PFSK-1 (cell line): ENCODE data around the gene SCP2D1.

Experiments used
- POLR2AphosphoS5 ChIP-seq: IDR thresholded peaks from 2 replicates; pipeline ENCODE4 v1.6.1; 2012; ENCODE audit warnings: low read depth, mild to moderate bottlenecking, control low read depth, low read length, moderate library complexity
- REST ChIP-seq, 2 experiments: IDR thresholded peaks; 2 replicates each; pipeline versions ENCODE4 v1.6.1 to v1.8.0; 2011 to 2012; ENCODE audit warnings: low read depth in 2 of 2, low read length in 2 of 2, control low read depth in 1 of 2, inconsistent platforms in 1 of 2, mild to moderate bottlenecking in 1 of 2, moderate library complexity in 1 of 2; ENCODE audit not compliant: insufficient read depth in 1 of 2
- SIN3A ChIP-seq: IDR thresholded peaks from 2 replicates; pipeline ENCODE4 v1.6.1; 2012; ENCODE audit warnings: mild to moderate bottlenecking, low read length, moderate library complexity, borderline replicate concordance; ENCODE audit not compliant: insufficient read depth
- TAF1 ChIP-seq: IDR thresholded peaks from 2 replicates; pipeline ENCODE4 v1.6.1; 2012; ENCODE audit warnings: low read length, control low read depth, borderline replicate concordance; ENCODE audit not compliant: insufficient read depth

GRCh38 chr20:18857640-18858039 lies 44.1 kb downstream of the SCP2D1 start:
- TF ChIP-seq TAF1 (no peak), REST (IDR thresholded peaks at IDR 0.05; ENCODE audit: insufficient read depth in 1 of 2, low read depth in 2 of 2, low read length in 2 of 2) (no peak), POLR2AphosphoS5 (no peak), SIN3A (no peak)
